Measurements from ENCODE around the gene GDI2.

Gene GDI2

DNA sequence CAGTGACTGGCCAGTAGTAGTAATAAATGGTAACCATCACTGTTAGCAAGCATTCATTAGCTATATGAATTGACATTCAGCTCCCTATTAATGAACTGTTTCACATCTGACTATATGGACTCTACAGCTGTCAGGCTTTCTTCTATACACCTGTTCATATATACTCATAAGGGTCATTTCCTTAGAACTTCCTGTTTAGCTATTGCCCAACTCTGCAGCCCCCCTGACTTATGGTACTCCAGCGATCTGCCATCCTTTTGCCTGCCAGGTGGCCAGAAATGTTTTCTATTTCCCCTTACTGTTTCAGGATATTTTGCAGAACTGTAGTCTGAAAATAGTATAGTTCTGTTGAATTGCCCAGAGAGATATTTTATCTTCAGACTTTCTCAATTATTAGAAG is 72.0 kb downstream of the GDI2 start:
- DNase-seq (ENCODE audit: low spot score): no peak

DNA sequence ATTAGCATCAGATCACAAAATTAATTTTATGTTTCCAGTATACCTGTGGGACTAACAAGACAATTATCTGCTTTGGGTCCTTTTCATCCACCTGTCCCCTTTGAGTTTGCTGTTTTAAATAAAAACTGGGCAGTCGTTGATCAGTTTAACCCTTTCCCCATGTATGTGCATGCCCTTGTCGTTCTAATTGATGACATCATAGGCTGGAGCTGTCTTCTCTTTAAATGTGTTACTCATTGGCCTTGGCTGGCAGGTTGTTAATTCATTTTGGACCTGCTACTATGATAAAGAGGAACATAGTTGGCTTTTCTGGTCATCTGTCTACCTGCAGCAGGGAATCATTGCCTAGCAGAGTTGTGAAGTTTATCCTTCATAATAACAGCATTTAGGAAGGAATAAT is 74.8 kb downstream of the GDI2 start:
- no peak for DNase-seq (ENCODE audit: low spot score)

DNA sequence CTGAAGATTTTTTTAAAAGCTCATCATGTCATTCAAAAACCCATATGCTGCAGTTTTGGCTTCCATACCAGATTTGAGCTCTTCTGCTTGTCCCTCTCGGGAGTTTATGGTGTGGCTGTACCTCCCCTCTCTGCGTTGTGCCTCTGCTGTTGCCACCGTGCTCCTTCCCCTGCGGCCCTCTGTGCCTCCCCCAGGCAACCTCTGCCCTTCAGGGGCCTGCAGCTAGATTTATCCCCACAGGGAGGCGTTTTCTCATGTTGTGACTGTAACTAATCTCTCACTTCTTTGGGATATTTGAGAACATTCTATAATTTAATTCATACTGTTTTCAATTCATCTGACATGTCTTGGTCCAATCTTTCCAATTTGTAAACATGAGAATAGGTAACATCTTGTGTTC is 75.9 kb downstream of the GDI2 start:
- no peak for DNase-seq (ENCODE audit: low spot score)

DNA sequence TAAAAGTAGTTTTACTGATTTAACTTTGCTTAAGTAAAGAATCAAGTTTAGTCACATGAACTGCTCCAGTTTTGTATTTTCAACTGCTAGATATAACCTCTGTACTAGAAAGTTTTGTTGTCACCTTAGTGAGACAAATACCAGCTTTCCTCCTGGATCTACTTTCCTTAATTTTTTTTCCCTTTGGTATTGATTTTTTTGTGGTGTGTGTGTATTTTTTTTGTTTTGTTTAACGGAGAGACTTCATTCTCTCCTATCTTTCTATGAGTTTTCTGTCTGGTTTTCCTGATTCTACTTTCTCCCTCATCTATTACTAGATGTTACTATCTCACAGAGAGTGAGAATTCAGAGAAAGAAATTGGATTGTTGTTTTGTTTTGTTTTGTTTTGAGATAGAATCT is 76.6 kb downstream of the GDI2 start:
- DNase-seq (ENCODE audit: low spot score): no peak

DNA sequence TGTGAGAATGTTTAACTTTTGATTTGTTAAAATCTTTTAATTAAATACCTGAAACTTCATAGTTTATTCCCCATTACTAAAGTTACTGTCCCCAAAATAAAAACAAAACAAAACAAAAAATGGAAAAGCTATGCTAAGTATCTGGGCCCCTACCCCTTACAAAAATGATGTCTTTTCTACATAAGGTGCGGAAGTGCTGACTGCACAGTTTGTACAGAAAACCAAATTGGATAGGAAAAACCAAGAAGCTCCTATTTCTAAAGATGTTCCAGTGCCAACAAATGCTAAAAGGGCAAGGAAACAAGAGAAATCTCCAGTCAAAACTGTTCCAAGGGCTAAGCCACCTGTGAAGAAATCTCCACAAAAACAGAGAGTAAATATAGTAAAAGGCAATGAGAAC is 78.1 kb downstream of the GDI2 start:
- DNase-seq (ENCODE audit: low spot score): no peak

DNA sequence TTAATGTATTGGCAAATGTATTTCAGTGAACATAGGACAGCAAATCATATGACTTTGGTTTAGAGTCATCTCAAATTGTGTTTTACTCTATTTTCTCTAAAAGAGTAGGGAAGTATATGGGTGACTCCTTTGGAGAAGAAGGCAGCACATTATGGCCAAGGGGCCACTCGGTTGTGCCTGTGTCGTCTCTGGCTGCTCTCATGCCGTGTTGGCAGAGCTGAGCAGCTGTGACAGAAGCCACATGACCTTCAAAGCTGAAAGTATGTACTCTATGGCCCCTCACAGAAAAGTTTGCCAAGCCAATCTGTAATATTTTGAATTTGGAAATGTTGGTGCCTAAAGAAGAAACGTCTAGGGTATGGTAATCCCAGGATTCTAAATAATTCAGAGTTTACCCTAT is 81.1 kb downstream of the GDI2 start:
- no peak for DNase-seq (ENCODE audit: low spot score)

DNA sequence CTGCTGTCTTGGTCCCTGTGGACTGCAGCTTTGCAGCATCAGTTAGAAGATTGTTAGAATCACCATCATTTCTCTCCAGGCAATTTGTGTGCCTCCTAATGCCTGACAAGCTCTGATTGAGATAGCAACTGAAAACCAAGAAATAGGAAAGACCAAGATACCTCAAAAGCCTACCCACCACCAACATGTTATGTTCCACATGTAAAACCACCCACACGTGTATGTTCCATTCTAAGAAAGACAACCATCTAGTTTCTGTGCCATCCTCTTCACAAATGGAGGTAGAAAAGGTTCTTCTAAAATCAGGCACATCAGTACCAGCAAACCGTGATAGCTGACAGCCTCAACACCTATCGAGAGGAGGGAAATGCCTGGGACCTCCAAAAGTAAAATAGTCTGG is 81.7 kb downstream of the GDI2 start:
- no peak for DNase-seq (ENCODE audit: low spot score)

DNA sequence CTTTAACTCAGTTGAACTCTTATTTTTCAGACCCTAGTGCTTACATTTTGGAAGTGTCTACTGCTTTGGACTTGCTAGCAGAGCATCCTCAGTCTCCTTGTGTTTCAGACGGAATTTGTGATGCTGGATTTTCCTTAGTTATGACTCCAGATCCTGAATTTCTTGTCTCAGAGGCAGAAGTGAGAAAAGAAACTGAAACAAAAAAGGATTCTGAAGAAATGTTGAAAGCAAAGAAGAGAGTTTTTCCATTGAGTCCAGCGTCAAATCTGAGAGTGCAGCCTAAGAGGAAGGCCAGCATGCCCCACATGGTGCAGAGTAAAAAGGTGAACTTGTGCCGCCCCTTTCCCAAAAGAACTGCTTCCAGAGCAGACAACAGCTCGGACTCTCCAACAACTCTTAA is 82.5 kb downstream of the GDI2 start:
- no peak for DNase-seq (ENCODE audit: low spot score)

DNA sequence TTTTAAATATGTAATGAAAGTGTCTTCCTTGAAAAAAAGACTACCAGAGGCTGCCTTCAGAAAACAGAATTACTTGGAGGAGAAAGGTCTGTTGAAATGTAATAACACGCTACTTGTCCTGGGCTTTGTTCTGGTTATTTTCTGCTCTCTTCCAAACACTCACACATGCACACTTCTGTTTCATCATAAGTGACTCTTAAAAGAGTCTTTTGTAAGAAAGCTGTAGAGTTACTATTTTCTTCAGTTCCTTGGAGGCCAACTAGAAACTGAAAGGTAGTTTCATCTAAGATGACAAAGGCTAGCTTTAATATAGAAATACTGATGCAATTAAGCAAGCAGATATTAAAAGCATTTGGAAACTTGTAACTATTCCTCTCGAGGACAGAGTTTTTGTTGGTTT is 89.5 kb downstream of the GDI2 start:
- DNase-seq (ENCODE audit: low spot score): no peak

DNA sequence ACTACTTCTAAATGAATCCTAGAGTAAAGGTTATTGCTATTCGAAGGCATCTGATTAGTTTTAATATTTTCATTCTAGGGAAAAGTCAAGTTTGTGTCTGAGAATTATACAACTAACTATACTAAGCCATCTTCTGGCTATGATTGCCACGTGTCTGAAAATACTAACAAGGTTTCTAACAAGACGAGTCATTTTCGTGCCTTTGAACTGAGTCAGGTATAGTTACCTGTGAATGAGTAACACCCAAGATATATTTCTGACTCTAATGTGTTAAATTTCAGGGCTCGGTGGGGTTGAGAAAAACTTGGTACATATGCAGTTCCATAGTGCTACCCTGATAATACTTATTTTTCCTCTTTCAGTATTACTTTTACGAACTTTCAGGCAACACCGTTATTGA is 93.1 kb downstream of the GDI2 start:
- no peak for DNase-seq (ENCODE audit: low spot score)

DNA sequence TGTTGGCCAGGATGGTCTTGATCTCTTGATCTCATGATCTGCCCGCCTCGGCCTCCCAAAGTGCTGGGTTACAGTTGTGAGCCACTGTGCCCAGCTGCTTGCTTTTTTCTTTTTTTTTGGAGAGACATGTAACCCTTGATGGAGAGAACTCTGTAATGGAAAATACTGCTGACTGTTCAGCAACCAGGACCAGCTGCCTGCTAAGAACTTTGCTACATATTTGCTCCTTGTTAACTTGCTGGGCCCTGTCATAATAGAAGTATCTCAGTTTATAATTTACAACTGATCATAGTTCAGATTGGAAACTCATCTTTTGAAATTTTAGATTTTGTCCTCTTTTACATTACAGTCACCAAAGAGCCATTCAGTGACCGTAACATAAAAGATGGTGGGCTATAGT is 93.7 kb downstream of the GDI2 start:
- no peak for DNase-seq (ENCODE audit: low spot score)

Measured in HuH-7.5 (cell line).